ENCODE data around the gene FANCL.
"Not testable (repeated sequence)": the region's sequence is repeated elsewhere in the genome, so short reads cannot be mapped to it uniquely, and the experiment has no call there.

The FANCL gene

GRCh38 chr2:58206785-58207184 is 34.3 kb downstream of the FANCL start:
- no peak for DNase-seq (ENCODE audit: low spot score)

- DNase-seq (ENCODE audit: low spot score), result no peak
Measured at GRCh38 chr2:58204195-58204959, 36.7 kb downstream of the FANCL start.

GRCh38 chr2:58203018-58203417 is 38.1 kb downstream of the FANCL start:
- DNase-seq (ENCODE audit: low spot score), result no peak

- DNase-seq (ENCODE audit: low spot score), result no peak
Measured at GRCh38 chr2:58202404-58202803, 38.7 kb downstream of the FANCL start.

- DNase-seq (ENCODE audit: low spot score), result no peak
Measured at GRCh38 chr2:58197894-58198293, 43.2 kb downstream of the FANCL start.

- no peak for DNase-seq (ENCODE audit: low spot score)
Measured at GRCh38 chr2:58195662-58196061, 45.5 kb downstream of the FANCL start.

- no peak for DNase-seq (ENCODE audit: low spot score)
Measured at GRCh38 chr2:58194458-58194857, 46.7 kb downstream of the FANCL start.

GRCh38 chr2:58187022-58187421 is 54.1 kb downstream of the FANCL start:
- DNase-seq (ENCODE audit: low spot score), result not testable (repeated sequence)

- DNase-seq (ENCODE audit: low spot score), result no peak
Measured at GRCh38 chr2:58186501-58186900, 54.6 kb downstream of the FANCL start.

- no peak for DNase-seq (ENCODE audit: low spot score)
Measured at GRCh38 chr2:58182527-58182926, 58.6 kb downstream of the FANCL start.

GRCh38 chr2:58180635-58181034 is 60.5 kb downstream of the FANCL start:
- no peak for DNase-seq (ENCODE audit: low spot score)

- not testable (repeated sequence) for DNase-seq (ENCODE audit: low spot score)
Measured at GRCh38 chr2:58180175-58180574, 61.0 kb downstream of the FANCL start.

- not testable (repeated sequence) for DNase-seq (ENCODE audit: low spot score)
Measured at GRCh38 chr2:58177187-58177586, 63.9 kb downstream of the FANCL start.

- not testable (repeated sequence) for DNase-seq (ENCODE audit: low spot score)
Measured at GRCh38 chr2:58171831-58172230, 69.3 kb downstream of the FANCL start.

- DNase-seq (ENCODE audit: low spot score), result not testable (repeated sequence)
Measured at GRCh38 chr2:58170334-58170933, 70.7 kb downstream of the FANCL start.

- DNase-seq (ENCODE audit: low spot score), result not testable (repeated sequence)
Measured at GRCh38 chr2:58169845-58170244, 71.3 kb downstream of the FANCL start.

- not testable (repeated sequence) for DNase-seq (ENCODE audit: low spot score)
Measured at GRCh38 chr2:58168130-58168529, 73.0 kb downstream of the FANCL start.

- no peak for DNase-seq (ENCODE audit: low spot score)
Measured at GRCh38 chr2:58163913-58164312, 77.2 kb downstream of the FANCL start.

- DNase-seq (ENCODE audit: low spot score), result no peak
Measured at GRCh38 chr2:58158481-58158880, 82.6 kb downstream of the FANCL start.

GRCh38 chr2:58157754-58158153 is 83.4 kb downstream of the FANCL start:
- no peak for DNase-seq (ENCODE audit: low spot score)

GRCh38 chr2:58156780-58157179 is 84.3 kb downstream of the FANCL start:
- no peak for DNase-seq (ENCODE audit: low spot score)

GRCh38 chr2:58155160-58155778 is 85.9 kb downstream of the FANCL start:
- no peak for DNase-seq (ENCODE audit: low spot score)

GRCh38 chr2:58146707-58147106 is 94.4 kb downstream of the FANCL start:
- DNase-seq (ENCODE audit: low spot score), result no peak
